ENCODE results near the gene MRPL43.

GRCh38 chr10:100998991-100999741, 11.9 kb upstream of the MRPL43 start:
- TF ChIP-seq CTCF (IDR thresholded peaks at IDR 0.05; ENCODE audit: poor library complexity) (peak; percentile 87), EZH2 (IDR thresholded peaks at IDR 0.05; ENCODE audit: borderline replicate concordance) (no peak), EZH2phosphoT487 (IDR thresholded peaks at IDR 0.05; ENCODE audit: low read depth, severe bottlenecking, unreplicated experiment) (no peak)

Measured in hepatocyte (in vitro differentiated cells).